Panc1 (cell line): ENCODE measurements around the gene FYN. TPM values are rescaled to one million over a fixed set of nuclear protein-coding genes. Genes with fewer than 3 reads are reported as not detected.

ENCODE experiments used
- ATAC-seq: fragments of 200-7000 bp; cut with Tn5 transposase; 2 replicates; pipeline ENCODE4 v1.9.1; 2020; ENCODE audit warnings: mild to moderate bottlenecking, moderate library complexity
- BruUV-seq: library from RNA; stranded (reverse); fragments of 400-500 nt; replicated peaks from 2 replicates; lab custom pipeline; 2021; lab: Mats Ljungman, UMichigan
- CTCF ChIA-PET: fragments of 300-600 bp; sonication (Branson Sonifier 250); formaldehyde crosslinking; loops from one replicate; lab custom pipeline; 2022; ENCODE audit warnings: antibody characterized with exemption; lab: Charles Lee
- POLR2A ChIA-PET: fragments of 300-600 bp; sonication (Branson Sonifier 250); formaldehyde crosslinking; loops from one replicate; lab custom pipeline; 2022; ENCODE audit warnings: antibody characterized with exemption; lab: Charles Lee
- DNase-seq: peaks from one replicate; pipeline ENCODE4 v3.0.0-alpha.2; 2010; ENCODE audit warnings: low read depth, low spot score
- H3K27ac ChIP-seq: 2 replicates; pipeline ENCODE4 v1.5.1; 2011; ENCODE audit warnings: mild to moderate bottlenecking, low read length, inconsistent platforms
- H3K27me3 ChIP-seq: fragments of 200-500 bp; sonication (Bioruptor generic); 2 replicates; pipeline ENCODE4 v1.6.0; 2014; ENCODE audit warnings: low read length, inconsistent platforms; ENCODE audit not compliant: control insufficient read depth, insufficient read depth
- H3K36me3 ChIP-seq: fragments of 200-500 bp; sonication (Bioruptor generic); 2 replicates; pipeline ENCODE4 v1.5.1; 2014; ENCODE audit warnings: inconsistent platforms, mild to moderate bottlenecking, low read length, moderate library complexity; ENCODE audit not compliant: control insufficient read depth, insufficient read depth
- H3K4me1 ChIP-seq: 2 replicates; pipeline ENCODE4 v1.5.1; 2011; ENCODE audit warnings: inconsistent platforms, mild to moderate bottlenecking, low read length, moderate library complexity; ENCODE audit not compliant: control insufficient read depth, insufficient read depth
- H3K4me3 ChIP-seq, 2 experiments: 2 replicates each; pipeline ENCODE4 v1.5.1; 2011 to 2012; ENCODE audit warnings: low read depth in 2 of 2, low read length in 2 of 2, mild to moderate bottlenecking in 2 of 2, inconsistent platforms in 1 of 2, moderate library complexity in 1 of 2
- H3K9me3 ChIP-seq: fragments of 200-500 bp; sonication (Bioruptor generic); 2 replicates; pipeline ENCODE4 v1.5.1; 2014; ENCODE audit warnings: low read depth, mild to moderate bottlenecking, inconsistent platforms, low read length, moderate library complexity; ENCODE audit not compliant: control insufficient read depth, insufficient read depth
- CTCF ChIP-seq: fragments of 450-650 bp; IDR thresholded peaks from 2 replicates; pipeline ENCODE4 v1.5.1; 2017; ENCODE audit warnings: mild to moderate bottlenecking
- POLR2AphosphoS5 ChIP-seq: IDR thresholded peaks from 2 replicates; pipeline ENCODE4 v1.6.1; 2012; ENCODE audit warnings: mild to moderate bottlenecking, low read depth, low read length, moderate library complexity
- REST ChIP-seq, 2 experiments: IDR thresholded peaks; 2 replicates each; pipeline ENCODE4 v1.6.1; 2011 to 2012; ENCODE audit warnings: low read depth in 2 of 2, control low read depth in 1 of 2, low read length in 1 of 2, mild to moderate bottlenecking in 1 of 2, moderate library complexity in 1 of 2; ENCODE audit not compliant: insufficient read depth in 1 of 2
- SIN3A ChIP-seq: IDR thresholded peaks from 2 replicates; pipeline ENCODE4 v1.6.1; 2012; ENCODE audit warnings: low read depth, mild to moderate bottlenecking, low read length, moderate library complexity, borderline replicate concordance; ENCODE audit not compliant: insufficient read depth
- TCF7L2 ChIP-seq: IDR thresholded peaks from 2 replicates; pipeline ENCODE4 v1.6.1; 2011; ENCODE audit warnings: mild to moderate bottlenecking, low read depth, low read length, inconsistent platforms
- in situ Hi-C: cut with HindIII; loops from 2 replicates; pipeline ENCODE4 v1.10.0; 2016; ENCODE audit warnings: low sequenced_read_pairs, low pct_unique_long_range_greater_than_20kb
- intact Hi-C: fragments of 100-400 bp; cut with micrococcal nuclease; formaldehyde crosslinking; loops from one replicate; pipeline ENCODE4 v1.10.0; 2022; ENCODE audit not compliant: unreplicated experiment
- total RNA-seq: library from RNA; stranded (reverse); gene quantifications from one replicate; pipeline ENCODE4 v1.2.1, GENCODE V29; 2021; ENCODE audit not compliant: unreplicated experiment

FYN gene
- total RNA-seq, 1 experiment from 2014 or later: 4.2 TPM

- Histone ChIP-seq H3K36me3 (no peaks in the 10 kb centered on the region), H3K4me3 (no peak overlapping the region), H3K4me1 (0 out of 2 replicates have a peak, but pooled peaks cover 4% of the 10 kb centered on the region), H3K27me3 (no peaks in the 10 kb centered on the region), H3K27ac (no peak overlapping the region), H3K9me3 (0 out of 2 replicates have a peak, but pooled peaks cover 4% of the 10 kb centered on the region)
- TF ChIP-seq SIN3A (no peak), CTCF (no peak), REST (IDR thresholded peaks at IDR 0.05; ENCODE audit: insufficient read depth in 1 of 2, low read depth in 2 of 2, low read length in 1 of 2) (no peak), TCF7L2 (no peak), POLR2AphosphoS5 (no peak)
- ATAC-seq (no peak), DNase-seq (no peak)
- in situ Hi-C loops (no loop called here), intact Hi-C loops (no loop called here)
- BruUV-seq: no TSS peak
- ChIA-PET CTCF (no interaction called here), POLR2A (no interaction called here)
These were observed 248.7 kb downstream of the FYN start for GRCh38 chr6:111624401-111625098.

GRCh38 chr6:111623046-111623718 is 250.1 kb downstream of the FYN start:
- no peak overlapping the region for H3K4me3 ChIP-seq

More at GRCh38 chr6:111623046-111623718, 250.1 kb downstream of the FYN start:
- in situ Hi-C loops: no loop called here
- no peak overlapping the region for H3K27ac ChIP-seq
- ATAC-seq (peak; percentile 17; the same call in 1 of the 2 replicates), DNase-seq (no peak)
- no peaks in the 10 kb centered on the region for H3K36me3 ChIP-seq
- intact Hi-C loops: no loop called here
- ChIA-PET POLR2A (no interaction called here), CTCF (no interaction called here)
- no peaks in the 10 kb centered on the region for H3K9me3 ChIP-seq
- H3K27me3 ChIP-seq: no peaks in the 10 kb centered on the region
- BruUV-seq: no TSS peak
- H3K4me1 ChIP-seq: 0 out of 2 replicates have a peak, but pooled peaks cover 4% of the 10 kb centered on the region
- no peak for TF ChIP-seq SIN3A
- no peak for TF ChIP-seq CTCF
- TF ChIP-seq TCF7L2: no peak
- no peak for TF ChIP-seq REST (IDR thresholded peaks at IDR 0.05; ENCODE audit: insufficient read depth in 1 of 2, low read depth in 2 of 2, low read length in 1 of 2)
- TF ChIP-seq POLR2AphosphoS5: no peak
